IMR-90 (cell line): ENCODE results near the gene FNBP1.

Experiments
- MAZ ChIP-seq: IDR thresholded peaks from 2 replicates; pipeline ENCODE4 v1.6.1; 2012; ENCODE audit warnings: low read depth, mild to moderate bottlenecking, low read length, improper control_type of control experiment, moderate library complexity, borderline replicate concordance
- RAD21 ChIP-seq: IDR thresholded peaks from 2 replicates; pipeline ENCODE4 v1.6.1; 2012; ENCODE audit warnings: low read length, improper control_type of control experiment
- RCOR1 ChIP-seq: IDR thresholded peaks from 2 replicates; pipeline ENCODE4 v1.6.1; 2012; ENCODE audit warnings: mild to moderate bottlenecking, low read length, improper control_type of control experiment; ENCODE audit not compliant: insufficient replicate concordance
- USF2 ChIP-seq: fragments of 150-350 bp; IDR thresholded peaks from 2 replicates; pipeline ENCODE4 v1.6.1; 2017; ENCODE audit warnings: mild to moderate bottlenecking, antibody characterized with exemption, low read length, low read depth
- TF ChIP-seq, protein P1 (sequence below): conservative IDR thresholded peaks from 2 replicates; pipeline ENCODE4 v1.5.1; 2012; ENCODE audit warnings: mild to moderate bottlenecking, low read depth, low read length, improper control_type of control experiment

GRCh38 chr9:130023144-130023787 lies 19.7 kb downstream of the FNBP1 start:
- TF ChIP-seq RCOR1 (no peak), USF2 (no peak), RAD21 (no peak), MAZ (no peak)
- TF ChIP-seq, protein P1, sequence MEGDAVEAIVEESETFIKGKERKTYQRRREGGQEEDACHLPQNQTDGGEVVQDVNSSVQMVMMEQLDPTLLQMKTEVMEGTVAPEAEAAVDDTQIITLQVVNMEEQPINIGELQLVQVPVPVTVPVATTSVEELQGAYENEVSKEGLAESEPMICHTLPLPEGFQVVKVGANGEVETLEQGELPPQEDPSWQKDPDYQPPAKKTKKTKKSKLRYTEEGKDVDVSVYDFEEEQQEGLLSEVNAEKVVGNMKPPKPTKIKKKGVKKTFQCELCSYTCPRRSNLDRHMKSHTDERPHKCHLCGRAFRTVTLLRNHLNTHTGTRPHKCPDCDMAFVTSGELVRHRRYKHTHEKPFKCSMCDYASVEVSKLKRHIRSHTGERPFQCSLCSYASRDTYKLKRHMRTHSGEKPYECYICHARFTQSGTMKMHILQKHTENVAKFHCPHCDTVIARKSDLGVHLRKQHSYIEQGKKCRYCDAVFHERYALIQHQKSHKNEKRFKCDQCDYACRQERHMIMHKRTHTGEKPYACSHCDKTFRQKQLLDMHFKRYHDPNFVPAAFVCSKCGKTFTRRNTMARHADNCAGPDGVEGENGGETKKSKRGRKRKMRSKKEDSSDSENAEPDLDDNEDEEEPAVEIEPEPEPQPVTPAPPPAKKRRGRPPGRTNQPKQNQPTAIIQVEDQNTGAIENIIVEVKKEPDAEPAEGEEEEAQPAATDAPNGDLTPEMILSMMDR = no peak
